Measurements from ENCODE around the gene IPO5. TPM values are rescaled to one million over a fixed set of nuclear protein-coding genes. Genes with fewer than 3 reads are reported as not detected.
"Not testable (repeated sequence)": the region's sequence is repeated elsewhere in the genome, so short reads cannot be mapped to it uniquely, and the experiment has no call there.

The IPO5 gene
- total RNA-seq, 4 donors from 2014 or later, result 34.0 to 134 (median 78.6) TPM

DNA sequence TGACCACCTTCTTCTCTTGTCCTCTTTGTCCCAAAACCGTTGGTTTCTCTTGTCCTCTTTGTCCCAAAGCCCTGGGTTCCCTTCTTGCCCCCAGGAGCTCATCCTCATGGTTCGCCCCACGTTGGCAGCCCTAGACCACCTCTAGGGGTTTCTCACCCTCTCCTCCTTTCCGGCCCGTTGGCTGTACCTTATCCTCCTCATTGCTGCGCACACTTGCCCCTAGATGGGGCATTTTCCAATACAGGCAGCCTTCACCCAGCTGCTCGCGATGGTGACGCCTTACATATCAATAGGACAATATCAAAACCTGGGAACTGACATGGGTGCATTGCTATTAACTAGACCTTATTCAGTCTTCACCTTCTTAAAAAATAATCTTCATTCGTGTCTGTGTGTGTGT lies 86.5 kb downstream of the IPO5 start:
- Histone ChIP-seq H3K36me3 (no peaks in the 10 kb centered on the region), H3K4me3 (no peak overlapping the region), H3K9me3 (no peaks in the 10 kb centered on the region), H3K27me3 (peaks cover 0 to 4% (median 0%) of the 10 kb centered on the region in 4 donors), H3K4me1 (no peaks in the 10 kb centered on the region), H3K27ac (no peak overlapping the region)
- 66 to 74% methylated on average over 10 of the region's 10 CpGs for WGBS, 2 donors
- intact Hi-C loops (cut with DNase I), result no loop called here
- no peak for TF ChIP-seq POLR2A (IDR thresholded peaks at IDR 0.05)
- TF ChIP-seq, protein P1, sequence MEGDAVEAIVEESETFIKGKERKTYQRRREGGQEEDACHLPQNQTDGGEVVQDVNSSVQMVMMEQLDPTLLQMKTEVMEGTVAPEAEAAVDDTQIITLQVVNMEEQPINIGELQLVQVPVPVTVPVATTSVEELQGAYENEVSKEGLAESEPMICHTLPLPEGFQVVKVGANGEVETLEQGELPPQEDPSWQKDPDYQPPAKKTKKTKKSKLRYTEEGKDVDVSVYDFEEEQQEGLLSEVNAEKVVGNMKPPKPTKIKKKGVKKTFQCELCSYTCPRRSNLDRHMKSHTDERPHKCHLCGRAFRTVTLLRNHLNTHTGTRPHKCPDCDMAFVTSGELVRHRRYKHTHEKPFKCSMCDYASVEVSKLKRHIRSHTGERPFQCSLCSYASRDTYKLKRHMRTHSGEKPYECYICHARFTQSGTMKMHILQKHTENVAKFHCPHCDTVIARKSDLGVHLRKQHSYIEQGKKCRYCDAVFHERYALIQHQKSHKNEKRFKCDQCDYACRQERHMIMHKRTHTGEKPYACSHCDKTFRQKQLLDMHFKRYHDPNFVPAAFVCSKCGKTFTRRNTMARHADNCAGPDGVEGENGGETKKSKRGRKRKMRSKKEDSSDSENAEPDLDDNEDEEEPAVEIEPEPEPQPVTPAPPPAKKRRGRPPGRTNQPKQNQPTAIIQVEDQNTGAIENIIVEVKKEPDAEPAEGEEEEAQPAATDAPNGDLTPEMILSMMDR (IDR thresholded peaks at IDR 0.05), result no peak
- DNase-seq, result no peak

DNA sequence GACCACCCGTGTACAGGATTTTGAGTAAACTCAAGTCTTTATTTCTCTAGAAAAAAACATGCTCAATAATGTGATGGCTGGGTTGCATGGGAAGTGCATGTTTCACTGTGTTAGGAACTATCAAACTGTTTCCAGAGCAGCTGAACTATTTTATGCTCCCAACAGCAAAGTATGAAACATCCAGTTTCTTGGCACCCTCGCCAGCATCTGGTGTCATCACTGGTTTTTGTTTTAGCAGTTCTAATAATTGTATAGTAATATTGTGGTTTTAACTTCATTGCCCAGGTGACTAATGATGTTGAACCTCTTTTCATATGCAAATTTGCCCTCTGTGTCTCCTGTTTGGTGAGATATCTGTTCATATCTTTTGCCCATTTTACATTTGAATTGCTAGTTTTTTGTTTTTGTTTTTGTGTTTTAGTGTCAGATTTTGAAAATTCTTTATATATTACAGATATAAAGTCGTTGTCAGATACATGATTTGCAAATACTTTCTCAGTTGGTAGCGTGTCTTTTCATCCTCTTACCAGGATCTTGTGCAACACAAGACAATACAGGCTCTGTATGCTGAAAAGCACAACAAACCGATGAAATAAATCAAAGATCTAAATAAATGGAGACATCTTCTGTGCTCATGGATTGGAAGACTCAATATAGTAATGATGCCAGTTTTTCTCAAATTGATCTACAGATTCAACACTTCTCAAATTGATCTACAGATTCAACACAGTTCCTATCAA lies 87.8 kb downstream of the IPO5 start:
- peaks cover 0 to 4% (median 0%) of the 10 kb centered on the region in 4 donors for H3K27me3 ChIP-seq
- no peaks in the 10 kb centered on the region for H3K9me3 ChIP-seq
- H3K36me3 ChIP-seq, result no peaks in the 10 kb centered on the region
- no peak overlapping the region for H3K27ac ChIP-seq
- no peaks in the 10 kb centered on the region for H3K4me1 ChIP-seq
- TF ChIP-seq POLR2A (IDR thresholded peaks at IDR 0.05), result no peak
- TF ChIP-seq, protein P1 (IDR thresholded peaks at IDR 0.05), result no peak
- DNase-seq, result no peak
- intact Hi-C loops (cut with DNase I), result no loop called here
- WGBS, 2 donors, result 65 to 70% methylated on average over 5 of the region's 5 CpGs
- no peak overlapping the region for H3K4me3 ChIP-seq

DNA sequence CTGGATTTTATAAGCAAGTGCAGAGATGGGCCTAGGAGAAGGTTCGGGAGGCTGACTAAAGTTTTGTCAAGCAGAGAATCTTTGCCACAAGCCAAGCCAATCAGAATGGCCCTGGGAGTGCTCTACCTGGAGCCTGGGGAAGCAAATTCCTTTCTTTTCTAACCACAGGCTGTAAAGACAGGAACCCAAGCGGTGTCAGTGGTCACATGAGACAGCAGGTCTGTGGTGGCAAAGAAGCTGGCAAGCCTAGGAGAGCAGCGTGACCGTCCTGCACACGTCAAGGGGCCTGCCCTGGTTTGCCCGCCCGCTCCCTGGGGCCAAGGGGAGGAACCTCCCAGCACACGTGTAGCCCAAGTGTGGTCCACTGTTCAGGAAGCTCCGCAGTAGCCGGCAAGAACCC lies 90.8 kb downstream of the IPO5 start:
- H3K4me1 ChIP-seq, result no peaks in the 10 kb centered on the region
- no peaks in the 10 kb centered on the region for H3K36me3 ChIP-seq
- H3K4me3 ChIP-seq, result no peak overlapping the region
- no peak overlapping the region for H3K27ac ChIP-seq
- DNase-seq, result no peak
- TF ChIP-seq, protein P1 (IDR thresholded peaks at IDR 0.05), result no peak
- TF ChIP-seq POLR2A (IDR thresholded peaks at IDR 0.05), result no peak
- H3K27me3 ChIP-seq, result peaks cover 0 to 4% (median 0%) of the 10 kb centered on the region in 4 donors
- intact Hi-C loops (cut with DNase I), result no loop called here
- WGBS, 2 donors, result 62% methylated on average over 7 to 10 of the region's 10 CpGs
- H3K9me3 ChIP-seq, result no peaks in the 10 kb centered on the region

DNA sequence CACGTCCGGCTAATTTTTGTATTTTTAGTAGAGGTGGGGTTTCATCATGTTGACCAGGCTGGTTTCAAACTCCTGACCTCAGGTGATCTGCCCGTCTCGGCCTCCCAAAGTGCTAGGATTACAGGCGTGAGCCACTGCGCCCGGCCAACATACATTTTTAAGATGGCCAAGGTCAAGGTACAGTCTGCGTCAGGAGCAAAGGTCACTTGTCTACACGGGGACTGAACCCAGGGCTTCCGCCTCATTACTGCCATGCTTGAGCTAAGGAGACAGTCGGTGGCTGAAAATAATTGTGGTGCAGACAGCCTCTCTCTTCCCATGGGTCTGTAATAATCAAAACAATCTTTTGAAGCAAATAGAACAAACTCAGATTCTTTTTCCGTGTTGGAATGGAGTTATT lies 94.3 kb downstream of the IPO5 start:
- H3K4me3 ChIP-seq; H3K9me3 ChIP-seq; intact Hi-C loops (cut with DNase I); DNase-seq; H3K36me3 ChIP-seq; H3K4me1 ChIP-seq; H3K27ac ChIP-seq: not testable (repeated sequence)
- peaks cover 0 to 16% (median 0%) of the 10 kb centered on the region in 4 donors for H3K27me3 ChIP-seq
- 75 to 81% methylated on average over 5 to 7 of the region's 12 CpGs for WGBS, 2 donors

DNA sequence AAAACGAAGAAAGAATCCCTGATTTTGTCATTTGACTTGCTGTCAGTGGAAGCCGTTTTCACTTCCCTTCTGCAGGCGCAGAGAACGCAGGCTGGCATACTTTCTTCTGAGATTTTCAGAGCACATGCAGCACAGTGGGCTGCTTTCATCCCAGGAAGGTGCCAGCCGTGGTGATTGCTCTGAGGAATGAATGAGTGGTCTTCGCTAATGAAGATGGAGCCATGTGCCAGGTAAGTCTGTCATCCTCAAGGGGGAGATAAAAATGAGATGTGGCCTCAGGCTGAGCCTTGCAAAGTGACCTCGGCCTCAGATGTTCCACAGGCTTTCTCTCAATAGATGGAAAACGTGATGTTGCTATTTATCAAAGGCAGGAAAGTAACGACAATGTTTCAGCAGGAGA lies 94.8 kb downstream of the IPO5 start:
- peaks cover 0 to 20% (median 0%) of the 10 kb centered on the region in 4 donors for H3K27me3 ChIP-seq
- H3K36me3 ChIP-seq, result no peaks in the 10 kb centered on the region
- no peak for DNase-seq
- 53 to 69% methylated on average over 8 to 9 of the region's 9 CpGs for WGBS, 2 donors
- intact Hi-C loops (cut with DNase I), result no loop called here
- no peaks in the 10 kb centered on the region for H3K4me1 ChIP-seq
- no peak overlapping the region for H3K27ac ChIP-seq
- no peaks in the 10 kb centered on the region for H3K9me3 ChIP-seq
- no peak overlapping the region for H3K4me3 ChIP-seq
- TF ChIP-seq, protein P1 (IDR thresholded peaks at IDR 0.05), result no peak
